Activated CD4-positive, alpha-beta T cell treated with anti-CD3 and anti-CD28 coated beads, Interleukin-2, Interleukin-6, amounts not matched to agents 100 ng/mL and 50 ng/mL, durations not matched to agents 16 hours and 8 hours (primary cell): ENCODE measurements around the gene SSH2.
A peak's percentile ranks its signal among the peaks of the same experiment; 100 is the strongest.
"Not testable (repeated sequence)": the region's sequence is repeated elsewhere in the genome, so short reads cannot be mapped to it uniquely, and the experiment has no call there.

Experiments
- DNase-seq: peaks from one replicate; pipeline ENCODE4 v3.0.0-alpha.2; 2020

Gene SSH2

GRCh38 chr17:29929533-29930408 lies at the start of gene SSH2:
SSH2 (minus strand) TSS chr17:29930228; CDS start chr17:29930000, 228 bp downstream.
- DNase-seq = peak; percentile 93

- DNase-seq = no peak
Observed at GRCh38 chr17:29977836-29978235, 47.8 kb upstream of the SSH2 start.

- no peak for DNase-seq
Observed at GRCh38 chr17:29973005-29973404, 43.0 kb upstream of the SSH2 start.

- DNase-seq = no peak
Observed at GRCh38 chr17:29972277-29972676, 42.2 kb upstream of the SSH2 start.

GRCh38 chr17:29968271-29968670 lies 38.2 kb upstream of the SSH2 start:
- DNase-seq = no peak

GRCh38 chr17:29962656-29963055 lies 32.6 kb upstream of the SSH2 start:
- no peak for DNase-seq

GRCh38 chr17:29959658-29960337 lies 29.8 kb upstream of the SSH2 start:
- no peak for DNase-seq

GRCh38 chr17:29958947-29959657 lies 29.1 kb upstream of the SSH2 start:
- DNase-seq = no peak

- not testable (repeated sequence) for DNase-seq
Observed at GRCh38 chr17:29957488-29957887, 27.5 kb upstream of the SSH2 start.

- DNase-seq = no peak
Observed at GRCh38 chr17:29956225-29956624, 26.2 kb upstream of the SSH2 start.

GRCh38 chr17:29954405-29954804 lies 24.4 kb upstream of the SSH2 start:
- DNase-seq = no peak

- DNase-seq = no peak
Observed at GRCh38 chr17:29949696-29950095, 19.7 kb upstream of the SSH2 start.

- DNase-seq = no peak
Observed at GRCh38 chr17:29948448-29949215, 18.6 kb upstream of the SSH2 start.

GRCh38 chr17:29945281-29945680 lies 15.3 kb upstream of the SSH2 start:
- DNase-seq = no peak

GRCh38 chr17:29941334-29941733 lies 11.3 kb upstream of the SSH2 start, which contains the start of gene EFCAB5:
EFCAB5 (plus strand) TSS chr17:29941634; CDS start chr17:29941797, 163 bp downstream.
- DNase-seq = no peak

GRCh38 chr17:29936724-29937123 lies 6.7 kb upstream of the SSH2 start:
- no peak for DNase-seq

GRCh38 chr17:29935909-29936308 lies 5.9 kb upstream of the SSH2 start:
- not testable (repeated sequence) for DNase-seq

GRCh38 chr17:29933379-29933778 lies 3.4 kb upstream of the SSH2 start:
- DNase-seq = no peak

- DNase-seq = peak; percentile 85
Observed at GRCh38 chr17:29931231-29931932, 1.4 kb upstream of the SSH2 start.

- no peak for DNase-seq
Observed at GRCh38 chr17:29930409-29931010, 482 bp upstream of the SSH2 start.

- DNase-seq = peak; percentile 32
Observed at GRCh38 chr17:29929006-29929532, 959 bp downstream of the SSH2 start.
